ENCODE measurements around the gene IMP3.

The IMP3 gene

DNA sequence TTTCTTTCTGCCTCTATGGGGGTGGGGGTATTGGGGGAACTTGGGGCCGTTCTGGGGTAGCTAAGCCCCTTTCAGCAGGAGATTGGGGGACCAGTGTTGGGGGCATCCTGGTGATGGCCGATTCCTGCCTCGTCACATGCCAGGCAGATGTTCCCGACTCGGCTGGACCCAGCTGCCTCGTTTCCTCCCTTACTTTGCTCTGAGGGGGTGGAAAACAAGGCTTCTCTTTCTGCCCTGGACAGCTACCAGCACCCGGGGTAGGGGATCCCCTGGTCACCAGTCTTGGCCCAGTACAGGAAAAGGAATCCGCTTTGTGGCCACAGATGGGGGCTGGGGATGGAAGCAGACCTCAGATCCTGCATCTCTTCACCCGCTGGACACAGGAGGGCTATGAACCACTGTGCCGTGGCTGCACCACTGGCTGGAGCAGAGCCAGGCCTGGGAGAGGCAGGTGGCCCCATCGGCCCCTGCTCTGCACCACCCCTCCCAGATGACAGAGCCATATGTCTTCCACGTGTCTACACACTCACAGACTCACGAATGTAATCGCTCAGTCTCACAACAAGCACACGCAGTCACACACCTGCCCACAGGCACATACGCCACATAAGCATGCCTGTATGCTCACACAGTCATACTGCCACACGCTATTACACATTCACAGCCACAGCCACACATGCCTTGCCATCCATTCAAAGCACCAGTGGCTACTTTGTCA is 20.1 kb upstream of the IMP3 start:
- peak overlapping the region; percentile 81 to 93 for H3K18ac ChIP-seq (ENCODE audit: low read depth in 1 of 2, low read length in 2 of 2)
- H3K27me3 ChIP-seq (ENCODE audit: control insufficient read depth in 1 of 2, insufficient read depth in 1 of 2, low read length in 2 of 2), result no peaks in the 10 kb centered on the region
- H3K36me3 ChIP-seq (ENCODE audit: control insufficient read depth in 1 of 2, insufficient read depth in 2 of 2, low read depth in 1 of 2, low read length in 2 of 2), result peaks cover 65 to 68% of the 10 kb centered on the region in 2 experiments
- H3K9me3 ChIP-seq (ENCODE audit: control insufficient read depth, low read length), result no peaks in the 10 kb centered on the region
- H3K79me1 ChIP-seq (replicated peaks; ENCODE audit: low read length, poor library complexity, severe bottlenecking), result peaks cover 44% of the 10 kb centered on the region
- no peak overlapping the region for H2BK15ac ChIP-seq (ENCODE audit: low read depth, poor library complexity, severe bottlenecking)
- WGBS, result 91% methylated on average over 17 of the region's 17 CpGs
- no peak overlapping the region for H3K23ac ChIP-seq (ENCODE audit: low read length in 2 of 2)
- H3K4me3 ChIP-seq (ENCODE audit: insufficient read depth in 1 of 2, low read depth in 1 of 2, low read length in 2 of 2), result peak overlapping the region in 1 of 2 experiments; percentile 16
- peaks cover 40% of the 10 kb centered on the region for H3K4me1 ChIP-seq (ENCODE audit: control insufficient read depth, insufficient read depth, low read depth, low read length)
- no peak for DNase-seq
- peak overlapping the region; percentile 59 for H4K8ac ChIP-seq (ENCODE audit: low read length)
- H2BK5ac ChIP-seq (ENCODE audit: low read depth, low read length, poor library complexity, severe bottlenecking), result no peak overlapping the region
- H3K14ac ChIP-seq (ENCODE audit: low read length in 2 of 2), result peak overlapping the region in 1 of 2 experiments; percentile 80
- peak overlapping the region; percentile 55 for H4K91ac ChIP-seq (ENCODE audit: low read length)
- no peak overlapping the region for H2AFZ ChIP-seq (ENCODE audit: low read depth, low read length)
- peak overlapping the region; percentile 49 for H2AK5ac ChIP-seq (ENCODE audit: low read length, severe bottlenecking)
- peak overlapping the region; percentile 91 for H3K9ac ChIP-seq (ENCODE audit: low read length)
- H2BK120ac ChIP-seq (ENCODE audit: low read depth, low read length), result no peak overlapping the region
- H3K4me2 ChIP-seq (ENCODE audit: low read length, poor library complexity, severe bottlenecking), result no peak overlapping the region
- peak overlapping the region; percentile 87 to 92 for H3K4ac ChIP-seq (ENCODE audit: low read depth in 1 of 2, low read length in 2 of 2)
- peak overlapping the region; percentile 73 to 93 for H2BK12ac ChIP-seq (ENCODE audit: low read length in 2 of 2)
- peak overlapping the region; percentile 91 for H3K27ac ChIP-seq (ENCODE audit: low read length, poor library complexity, severe bottlenecking)

DNA sequence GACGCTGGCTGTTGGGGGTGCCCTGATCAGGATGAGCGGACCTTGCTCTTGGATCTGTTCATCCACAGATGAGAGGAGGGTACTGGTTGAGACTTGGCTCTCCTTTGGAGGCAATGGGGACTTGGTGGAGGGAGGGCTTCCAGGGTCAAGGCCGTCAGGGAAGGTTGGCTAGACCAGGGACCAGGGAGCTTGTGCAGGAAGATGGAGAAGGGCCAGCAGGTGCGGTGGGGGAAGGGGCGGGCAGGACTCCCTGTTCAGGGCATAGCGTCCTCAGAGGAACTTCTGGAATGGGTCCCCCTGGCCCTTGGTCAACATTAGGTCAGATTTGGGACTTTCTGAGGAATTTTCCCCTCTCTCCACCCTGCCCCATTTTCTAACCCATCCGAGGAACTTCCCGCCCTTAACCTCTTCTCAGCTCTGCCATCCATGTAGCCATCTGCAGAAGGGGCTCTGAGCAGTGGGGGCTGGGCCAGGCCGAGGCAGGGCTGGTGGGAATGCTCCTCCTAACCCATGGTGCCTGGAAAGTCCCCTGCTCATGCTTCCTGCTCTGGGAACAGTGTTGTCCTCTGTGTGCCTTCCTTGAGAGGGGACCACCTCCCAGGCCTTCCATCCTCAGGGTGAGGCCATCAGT is 19.2 kb upstream of the IMP3 start:
- WGBS, result 91% methylated on average over 9 of the region's 9 CpGs

DNA sequence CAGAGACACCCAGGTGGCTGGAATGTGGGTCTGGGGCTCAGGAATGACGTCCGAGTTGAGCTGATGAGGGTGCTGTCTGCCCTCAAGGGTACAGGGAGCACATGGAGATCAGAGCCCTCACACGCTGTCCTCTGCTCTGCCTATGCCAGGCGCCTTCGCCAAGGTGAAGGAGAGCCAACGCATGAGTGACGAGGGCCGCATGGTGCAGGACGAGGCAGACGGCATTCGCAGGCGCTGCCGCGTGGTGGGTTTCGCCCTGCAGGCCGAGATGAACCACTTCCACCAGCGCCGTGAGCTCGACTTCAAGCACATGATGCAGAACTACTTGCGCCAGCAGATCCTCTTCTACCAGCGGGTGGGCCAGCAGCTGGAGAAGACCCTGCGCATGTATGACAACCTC is 16.8 kb upstream of the IMP3 start:
- Histone ChIP-seq H2AFZ (ENCODE audit: low read depth, low read length) (no peak overlapping the region), H3K79me1 (replicated peaks; ENCODE audit: low read length, poor library complexity, severe bottlenecking) (peaks cover 26% of the 10 kb centered on the region), H3K23ac (ENCODE audit: low read length in 2 of 2) (no peak overlapping the region), H3K4me1 (ENCODE audit: control insufficient read depth, insufficient read depth, low read depth, low read length) (peaks cover 47% of the 10 kb centered on the region), H3K14ac (ENCODE audit: low read length in 2 of 2) (no peak overlapping the region), H3K27ac (ENCODE audit: low read length, poor library complexity, severe bottlenecking) (no peak overlapping the region), H2BK120ac (ENCODE audit: low read depth, low read length) (no peak overlapping the region), H3K4me3 (ENCODE audit: insufficient read depth in 1 of 2, low read depth in 1 of 2, low read length in 2 of 2) (no peak overlapping the region), H3K36me3 (ENCODE audit: control insufficient read depth in 1 of 2, insufficient read depth in 2 of 2, low read depth in 1 of 2, low read length in 2 of 2) (peaks cover 76% of the 10 kb centered on the region in 2 experiments), H2AK5ac (ENCODE audit: low read length, severe bottlenecking) (no peak overlapping the region), H2BK5ac (ENCODE audit: low read depth, low read length, poor library complexity, severe bottlenecking) (no peak overlapping the region), H3K9me3 (ENCODE audit: control insufficient read depth, low read length) (no peaks in the 10 kb centered on the region), H3K27me3 (ENCODE audit: control insufficient read depth in 1 of 2, insufficient read depth in 1 of 2, low read length in 2 of 2) (no peaks in the 10 kb centered on the region), H2BK12ac (ENCODE audit: low read length in 2 of 2) (no peak overlapping the region), H3K4ac (ENCODE audit: low read depth in 1 of 2, low read length in 2 of 2) (no peak overlapping the region), H4K91ac (ENCODE audit: low read length) (no peak overlapping the region), H4K8ac (ENCODE audit: low read length) (no peak overlapping the region), H3K9ac (ENCODE audit: low read length) (no peak overlapping the region), H3K4me2 (ENCODE audit: low read length, poor library complexity, severe bottlenecking) (no peak overlapping the region), H2BK15ac (ENCODE audit: low read depth, poor library complexity, severe bottlenecking) (no peak overlapping the region), H3K18ac (ENCODE audit: low read depth in 1 of 2, low read length in 2 of 2) (no peak overlapping the region)
- no peak for DNase-seq
- WGBS, result 98% methylated on average over 21 of the region's 22 CpGs

More for the DNA sequence above, 19.2 kb upstream of the IMP3 start:
- H3K36me3 ChIP-seq (ENCODE audit: control insufficient read depth in 1 of 2, insufficient read depth in 2 of 2, low read depth in 1 of 2, low read length in 2 of 2), result peaks cover 71 to 76% of the 10 kb centered on the region in 2 experiments
- peak overlapping the region; percentile 71 for H2BK15ac ChIP-seq (ENCODE audit: low read depth, poor library complexity, severe bottlenecking)
- no peak overlapping the region for H2BK12ac ChIP-seq (ENCODE audit: low read length in 2 of 2)
- no peak overlapping the region for H4K8ac ChIP-seq (ENCODE audit: low read length)
- no peak overlapping the region for H4K91ac ChIP-seq (ENCODE audit: low read length)
- no peak overlapping the region for H2AK5ac ChIP-seq (ENCODE audit: low read length, severe bottlenecking)
- H3K4me2 ChIP-seq (ENCODE audit: low read length, poor library complexity, severe bottlenecking), result no peak overlapping the region
- no peak overlapping the region for H3K18ac ChIP-seq (ENCODE audit: low read depth in 1 of 2, low read length in 2 of 2)
- no peak overlapping the region for H3K14ac ChIP-seq (ENCODE audit: low read length in 2 of 2)
- H3K9ac ChIP-seq (ENCODE audit: low read length), result peak overlapping the region; percentile 91
- no peak overlapping the region for H3K4me3 ChIP-seq (ENCODE audit: insufficient read depth in 1 of 2, low read depth in 1 of 2, low read length in 2 of 2)
- no peaks in the 10 kb centered on the region for H3K9me3 ChIP-seq (ENCODE audit: control insufficient read depth, low read length)
- H2AFZ ChIP-seq (ENCODE audit: low read depth, low read length), result no peak overlapping the region
- H3K23ac ChIP-seq (ENCODE audit: low read length in 2 of 2), result no peak overlapping the region
- no peaks in the 10 kb centered on the region for H3K27me3 ChIP-seq (ENCODE audit: control insufficient read depth in 1 of 2, insufficient read depth in 1 of 2, low read length in 2 of 2)
- peaks cover 40% of the 10 kb centered on the region for H3K4me1 ChIP-seq (ENCODE audit: control insufficient read depth, insufficient read depth, low read depth, low read length)
- no peak overlapping the region for H2BK5ac ChIP-seq (ENCODE audit: low read depth, low read length, poor library complexity, severe bottlenecking)
- peak overlapping the region in 1 of 2 experiments; percentile 26 for H3K4ac ChIP-seq (ENCODE audit: low read depth in 1 of 2, low read length in 2 of 2)
- H3K79me1 ChIP-seq (replicated peaks; ENCODE audit: low read length, poor library complexity, severe bottlenecking), result peaks cover 42% of the 10 kb centered on the region
- no peak for DNase-seq
- H2BK120ac ChIP-seq (ENCODE audit: low read depth, low read length), result no peak overlapping the region
- no peak overlapping the region for H3K27ac ChIP-seq (ENCODE audit: low read length, poor library complexity, severe bottlenecking)

DNA sequence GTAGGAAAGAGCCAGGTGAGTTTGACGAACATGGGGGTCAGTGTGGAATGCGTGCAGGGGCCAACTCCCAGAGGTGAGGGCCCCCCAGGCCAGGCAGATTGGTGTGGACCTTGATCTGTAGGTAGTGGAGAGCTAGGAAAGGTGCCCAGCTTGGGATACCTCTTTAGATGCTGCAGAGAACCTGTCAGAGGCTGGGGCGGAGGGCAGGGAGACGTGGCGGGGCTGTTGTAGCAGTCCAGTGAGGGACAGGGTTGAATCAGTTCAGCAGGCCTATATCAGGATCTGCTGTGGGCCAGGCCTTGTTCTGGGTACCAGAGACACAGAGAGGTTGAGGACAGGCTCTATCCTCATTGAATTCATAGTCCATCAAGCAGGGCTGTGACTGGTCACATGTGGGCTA is 16.3 kb upstream of the IMP3 start:
- peaks cover 26% of the 10 kb centered on the region for H3K79me1 ChIP-seq (replicated peaks; ENCODE audit: low read length, poor library complexity, severe bottlenecking)
- H3K4me1 ChIP-seq (ENCODE audit: control insufficient read depth, insufficient read depth, low read depth, low read length), result peaks cover 47% of the 10 kb centered on the region
- no peak overlapping the region for H3K4me3 ChIP-seq (ENCODE audit: insufficient read depth in 1 of 2, low read depth in 1 of 2, low read length in 2 of 2)
- H2BK120ac ChIP-seq (ENCODE audit: low read depth, low read length), result no peak overlapping the region
- H3K9me3 ChIP-seq (ENCODE audit: control insufficient read depth, low read length), result no peaks in the 10 kb centered on the region
- H2AFZ ChIP-seq (ENCODE audit: low read depth, low read length), result no peak overlapping the region
- H2AK5ac ChIP-seq (ENCODE audit: low read length, severe bottlenecking), result no peak overlapping the region
- H3K9ac ChIP-seq (ENCODE audit: low read length), result no peak overlapping the region
- no peak overlapping the region for H2BK15ac ChIP-seq (ENCODE audit: low read depth, poor library complexity, severe bottlenecking)
- H3K14ac ChIP-seq (ENCODE audit: low read length in 2 of 2), result no peak overlapping the region
- H3K4me2 ChIP-seq (ENCODE audit: low read length, poor library complexity, severe bottlenecking), result no peak overlapping the region
- DNase-seq, result no peak
- peaks cover 80 to 81% of the 10 kb centered on the region in 2 experiments for H3K36me3 ChIP-seq (ENCODE audit: control insufficient read depth in 1 of 2, insufficient read depth in 2 of 2, low read depth in 1 of 2, low read length in 2 of 2)
- no peak overlapping the region for H3K4ac ChIP-seq (ENCODE audit: low read depth in 1 of 2, low read length in 2 of 2)
- H3K27ac ChIP-seq (ENCODE audit: low read length, poor library complexity, severe bottlenecking), result no peak overlapping the region
- no peak overlapping the region for H3K23ac ChIP-seq (ENCODE audit: low read length in 2 of 2)
- no peak overlapping the region for H4K91ac ChIP-seq (ENCODE audit: low read length)
- 99% methylated on average over 5 of the region's 5 CpGs for WGBS
- H3K27me3 ChIP-seq (ENCODE audit: control insufficient read depth in 1 of 2, insufficient read depth in 1 of 2, low read length in 2 of 2), result no peaks in the 10 kb centered on the region
- no peak overlapping the region for H2BK5ac ChIP-seq (ENCODE audit: low read depth, low read length, poor library complexity, severe bottlenecking)
- H4K8ac ChIP-seq (ENCODE audit: low read length), result no peak overlapping the region
- peak overlapping the region in 1 of 2 experiments; percentile 12 for H2BK12ac ChIP-seq (ENCODE audit: low read length in 2 of 2)
- no peak overlapping the region for H3K18ac ChIP-seq (ENCODE audit: low read depth in 1 of 2, low read length in 2 of 2)
